GM19395 (cell line): ENCODE results near the gene TMEM198.

Source experiments
- ATAC-seq: cut with Tn5 transposase; IDR thresholded peaks from one replicate; pipeline ENCODE4 v1.9.1; 2021; ENCODE audit warnings: mild to moderate bottlenecking, moderate library complexity; ENCODE audit not compliant: unreplicated experiment

The TMEM198 gene

DNA sequence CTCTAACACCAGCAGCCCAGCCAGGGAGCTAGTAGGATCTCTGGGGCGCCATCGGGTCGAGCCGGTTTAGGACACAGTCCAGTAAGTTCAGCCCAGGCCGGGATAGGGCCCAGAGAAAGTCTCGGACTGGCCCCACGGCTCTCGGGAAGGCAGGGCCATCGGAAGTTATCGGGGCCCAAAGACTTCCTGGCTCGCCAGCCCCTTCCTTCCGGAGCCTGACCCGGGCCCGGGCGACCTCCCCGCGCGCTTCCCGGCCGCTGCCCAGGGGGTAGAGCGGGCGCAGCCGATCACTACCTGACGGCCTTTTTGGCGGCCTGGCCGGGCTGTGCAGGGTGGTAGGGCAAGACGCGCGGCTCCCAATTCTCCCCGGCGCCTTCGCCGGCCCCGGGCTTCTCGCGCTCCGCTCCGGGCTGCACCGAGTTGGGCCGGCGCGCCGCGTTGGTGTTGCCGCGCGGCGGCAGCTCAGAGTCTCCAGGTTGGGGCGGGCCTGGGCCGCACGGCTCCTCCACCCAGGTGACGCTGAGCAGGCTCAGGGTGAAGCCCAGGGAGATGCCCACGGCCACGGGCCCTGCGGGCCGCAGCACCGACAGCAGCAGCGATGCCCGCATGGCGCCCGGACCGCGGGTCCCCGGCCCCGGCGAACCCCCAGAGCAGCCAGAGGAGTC lies 765 bp upstream of the TMEM198 start:
- ATAC-seq, result peak; percentile 34

DNA sequence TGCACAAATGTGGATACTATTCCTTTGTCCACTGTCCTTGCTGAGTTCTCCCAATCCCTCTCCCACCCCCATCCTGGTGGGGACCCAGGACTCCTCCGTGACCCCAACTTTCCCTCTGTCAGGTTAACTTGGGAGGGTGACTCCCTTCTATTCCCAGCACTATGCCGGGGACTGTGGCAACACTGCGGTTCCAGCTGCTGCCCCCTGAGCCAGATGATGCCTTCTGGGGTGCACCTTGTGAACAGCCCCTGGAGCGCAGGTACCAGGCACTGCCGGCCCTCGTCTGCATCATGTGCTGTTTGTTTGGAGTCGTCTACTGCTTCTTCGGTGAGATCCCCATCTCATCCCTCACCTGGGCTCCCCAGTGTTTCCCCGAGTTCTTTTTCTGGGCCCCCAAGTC lies 739 bp downstream of the TMEM198 start:
- no peak for ATAC-seq

DNA sequence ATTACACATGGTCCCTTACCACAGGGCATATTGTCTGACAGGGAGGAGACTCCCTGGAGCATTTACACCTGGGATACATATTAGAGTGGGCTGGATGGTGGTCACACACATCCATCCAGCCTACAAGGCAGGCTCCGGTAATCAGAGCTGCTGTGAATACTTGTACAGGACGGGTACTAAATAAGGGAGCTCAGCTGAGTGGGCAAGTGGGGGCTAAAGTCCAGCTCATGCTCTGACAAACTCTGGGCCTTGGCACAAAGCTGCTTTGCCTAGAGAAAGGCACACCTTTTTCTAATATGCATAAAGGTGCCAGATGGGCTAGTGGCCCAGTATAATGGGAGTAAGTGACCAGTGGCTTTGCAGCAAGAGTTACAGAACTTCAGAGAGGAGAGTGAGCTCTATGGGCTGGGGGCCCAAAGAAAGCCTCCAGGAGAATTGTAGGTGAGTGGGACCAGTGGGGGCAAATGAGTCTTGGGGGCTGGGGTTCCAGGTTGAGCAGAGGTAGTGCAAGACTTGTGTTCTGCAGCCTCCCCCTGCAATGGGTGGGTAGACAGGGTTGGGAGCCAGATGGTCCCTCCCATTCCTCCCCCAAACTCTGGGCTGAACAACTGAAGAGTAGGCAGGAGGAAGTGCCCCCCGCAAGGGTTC lies 1.6 kb downstream of the TMEM198 start:
- ATAC-seq, result no peak

DNA sequence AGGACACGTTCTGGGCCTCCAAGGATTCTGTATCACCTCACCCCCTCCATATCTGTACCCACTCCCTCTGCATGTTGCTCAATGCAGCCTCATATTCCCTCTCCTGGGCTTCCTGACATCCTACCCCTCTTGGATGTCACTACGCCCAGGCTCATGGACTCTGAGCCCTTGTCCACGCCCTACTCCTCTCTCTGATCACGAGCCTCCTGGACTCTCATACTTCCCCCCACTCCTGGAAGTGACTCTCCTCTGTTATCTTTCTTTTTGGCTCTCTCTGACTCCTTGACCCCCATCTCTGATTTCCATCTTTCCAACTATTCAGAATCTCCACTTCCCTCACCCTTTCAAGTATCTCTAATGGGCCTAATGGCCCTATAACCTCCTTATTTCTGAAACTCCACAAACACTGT lies 2.1 kb downstream of the TMEM198 start:
- ATAC-seq, result no peak

DNA sequence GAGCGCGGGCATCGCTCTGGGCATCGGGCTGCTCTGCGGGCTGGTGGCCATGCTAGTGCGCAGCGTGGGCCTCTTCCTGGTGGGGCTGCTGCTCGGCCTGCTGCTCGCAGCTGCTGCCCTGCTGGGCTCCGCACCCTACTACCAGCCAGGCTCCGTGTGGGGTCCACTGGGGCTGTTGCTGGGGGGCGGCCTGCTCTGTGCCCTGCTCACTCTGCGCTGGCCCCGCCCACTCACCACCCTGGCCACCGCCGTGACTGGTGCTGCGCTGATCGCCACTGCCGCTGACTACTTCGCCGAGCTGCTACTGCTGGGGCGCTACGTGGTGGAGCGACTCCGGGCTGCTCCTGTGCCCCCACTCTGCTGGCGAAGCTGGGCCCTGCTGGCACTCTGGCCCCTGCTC lies 3.8 kb downstream of the TMEM198 start:
- no peak for ATAC-seq

DNA sequence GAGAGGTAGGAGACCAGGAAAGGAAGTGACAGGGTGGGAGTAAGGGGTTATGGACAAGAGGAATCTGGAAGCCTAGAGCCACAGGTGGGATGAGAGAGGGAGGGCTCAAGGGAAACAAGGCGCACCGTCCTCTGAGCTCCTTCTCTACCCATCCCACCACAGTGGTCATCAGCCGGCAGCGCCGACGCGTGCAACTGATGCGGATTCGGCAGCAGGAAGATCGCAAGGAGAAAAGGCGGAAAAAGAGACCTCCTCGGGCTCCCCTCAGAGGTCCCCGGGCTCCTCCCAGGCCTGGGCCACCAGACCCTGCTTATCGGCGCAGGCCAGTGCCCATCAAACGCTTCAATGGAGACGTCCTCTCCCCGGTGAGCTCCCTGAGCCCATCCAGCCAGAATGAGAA lies 5.2 kb downstream of the TMEM198 start:
- no peak for ATAC-seq

DNA sequence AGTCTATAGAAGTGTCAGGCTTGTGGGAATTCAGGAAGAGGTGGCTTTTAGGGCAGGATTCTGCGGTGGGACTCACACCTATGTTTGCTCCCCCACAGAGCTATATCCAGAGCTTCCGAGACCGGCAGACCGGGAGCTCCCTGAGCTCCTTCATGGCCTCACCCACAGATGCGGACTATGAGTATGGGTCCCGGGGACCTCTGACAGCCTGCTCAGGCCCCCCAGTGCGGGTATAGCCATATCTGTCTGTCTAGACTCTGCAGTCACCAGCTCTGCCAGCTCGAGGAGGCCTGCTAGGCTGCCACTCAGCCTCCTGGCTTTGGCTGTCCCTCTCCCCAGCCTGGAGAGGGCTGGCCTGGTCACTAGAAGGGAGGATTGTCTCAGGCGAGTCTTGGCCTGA lies 5.8 kb downstream of the TMEM198 start:
- ATAC-seq, result no peak

DNA sequence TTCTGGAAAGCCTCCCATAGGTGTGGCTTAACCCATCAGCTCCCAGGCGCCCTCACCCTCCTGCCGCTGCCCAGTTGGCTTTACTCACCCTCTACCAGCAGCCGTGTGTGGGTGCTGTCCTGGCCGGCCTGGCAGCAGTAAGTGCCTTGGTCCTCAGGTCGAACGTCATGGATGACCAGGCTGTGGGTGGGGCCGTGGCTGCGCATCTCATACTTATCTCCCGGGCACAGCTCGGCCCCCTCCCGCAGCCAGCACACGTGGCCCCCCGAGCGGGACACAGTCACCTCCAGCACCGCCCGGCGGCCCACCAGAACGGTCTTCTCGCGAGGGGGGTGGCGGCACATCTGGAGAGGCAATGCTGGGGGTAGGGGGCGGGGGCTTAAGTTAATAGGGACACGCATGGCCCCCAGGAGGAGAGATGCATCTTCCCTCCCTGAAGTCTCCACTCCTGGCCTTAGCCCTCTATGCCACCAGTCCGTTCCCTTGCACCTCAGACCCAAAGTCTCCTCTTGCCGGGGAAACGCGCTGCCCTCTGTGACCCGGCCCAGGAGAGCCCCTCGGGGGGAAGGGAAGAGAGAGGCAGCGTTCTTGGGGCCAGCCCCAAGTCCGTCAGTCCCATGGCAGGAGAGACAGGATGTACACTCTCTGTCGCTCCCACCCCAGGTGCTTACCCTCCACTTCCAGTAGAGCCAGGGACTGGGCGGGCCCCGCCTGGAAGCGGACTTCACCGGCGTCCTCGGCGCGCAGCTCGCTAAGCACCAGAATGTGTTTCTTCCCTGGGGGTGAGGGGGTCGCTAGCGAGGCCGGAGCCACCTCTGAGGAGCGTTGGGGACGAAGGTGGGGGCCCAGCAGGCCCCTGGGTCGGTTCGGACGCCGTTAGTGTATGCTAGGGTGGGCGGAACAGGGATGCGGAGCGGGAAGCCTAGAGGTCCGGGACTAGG lies 7.9 kb downstream of the TMEM198 start:
- ATAC-seq, result peak; percentile 23

DNA sequence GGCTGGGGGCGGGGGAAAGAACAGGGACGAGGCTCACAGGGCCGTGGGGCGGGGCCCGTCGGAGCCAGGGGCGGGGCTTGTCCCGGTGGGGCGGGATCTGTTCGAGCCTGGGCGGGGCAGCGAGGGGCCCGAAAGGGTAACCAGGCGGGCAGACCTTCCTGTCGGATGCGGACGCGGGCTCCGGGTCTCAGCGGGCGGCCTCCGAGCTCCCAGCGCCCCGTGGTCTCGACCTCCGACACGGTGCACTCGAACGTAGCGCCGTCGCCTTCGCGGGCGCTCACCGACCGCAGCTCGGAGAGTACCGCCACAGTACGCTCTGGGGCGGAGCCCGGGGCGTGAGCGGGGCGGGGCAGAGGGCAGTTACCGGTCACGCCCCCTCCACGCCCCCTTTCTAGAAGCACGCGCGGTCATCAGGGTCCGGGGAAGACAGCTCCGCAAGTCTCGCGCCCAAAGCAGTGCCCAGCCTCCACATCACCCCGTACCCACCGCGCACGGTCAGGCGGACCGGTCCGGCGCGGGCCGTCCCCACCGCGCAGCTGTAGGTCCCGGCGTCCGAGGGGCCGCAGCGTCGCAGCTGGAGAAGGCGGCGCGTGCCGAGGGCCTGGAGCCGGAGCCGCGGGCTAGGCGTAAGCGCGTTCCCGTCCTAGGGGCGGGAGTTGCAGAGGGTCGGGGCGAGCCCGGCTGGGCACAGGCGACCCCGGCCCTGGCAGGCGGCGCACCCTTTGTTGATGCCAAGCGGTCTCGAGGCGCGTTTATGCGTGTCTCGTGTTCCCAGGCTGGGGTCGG lies 8.7 kb downstream of the TMEM198 start:
- peak; percentile 92 for ATAC-seq

DNA sequence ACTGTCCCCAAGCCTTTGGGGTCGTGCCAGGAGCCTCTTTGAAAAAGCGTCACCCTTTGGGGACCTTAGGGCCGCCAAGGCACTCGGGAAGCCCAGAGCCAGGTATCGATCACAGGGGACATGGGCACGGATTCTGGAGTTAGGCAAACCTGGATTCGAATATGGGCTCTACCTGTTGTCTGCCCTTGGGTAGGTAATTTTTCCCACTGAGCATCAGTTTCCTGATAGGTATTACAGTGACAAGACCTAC lies 9.3 kb downstream of the TMEM198 start:
- no peak for ATAC-seq

DNA sequence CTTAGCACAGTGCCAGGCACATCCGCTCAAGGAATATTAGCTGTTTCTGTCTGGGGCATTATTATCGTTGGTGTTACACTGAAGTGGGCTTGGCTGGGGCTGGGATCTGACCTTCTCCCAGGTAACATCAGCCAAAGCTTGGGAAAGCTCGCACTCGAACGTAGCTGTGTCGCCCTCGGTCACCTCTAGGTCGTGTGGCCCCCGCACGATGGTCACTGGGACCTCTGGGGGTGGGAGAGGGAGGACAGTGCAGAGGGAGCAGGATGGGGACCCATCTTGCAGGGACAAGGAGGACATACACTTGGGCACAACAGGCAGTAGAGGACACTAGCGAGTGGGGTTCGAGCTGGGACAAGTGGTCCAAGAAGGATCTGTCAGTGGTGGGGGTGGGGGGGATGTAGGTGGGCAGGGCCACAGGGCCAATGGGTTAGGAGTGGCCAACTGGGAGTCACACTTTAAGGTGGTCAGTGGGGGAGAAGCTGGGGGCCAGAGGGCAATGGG lies 9.7 kb downstream of the TMEM198 start:
- ATAC-seq, result no peak

DNA sequence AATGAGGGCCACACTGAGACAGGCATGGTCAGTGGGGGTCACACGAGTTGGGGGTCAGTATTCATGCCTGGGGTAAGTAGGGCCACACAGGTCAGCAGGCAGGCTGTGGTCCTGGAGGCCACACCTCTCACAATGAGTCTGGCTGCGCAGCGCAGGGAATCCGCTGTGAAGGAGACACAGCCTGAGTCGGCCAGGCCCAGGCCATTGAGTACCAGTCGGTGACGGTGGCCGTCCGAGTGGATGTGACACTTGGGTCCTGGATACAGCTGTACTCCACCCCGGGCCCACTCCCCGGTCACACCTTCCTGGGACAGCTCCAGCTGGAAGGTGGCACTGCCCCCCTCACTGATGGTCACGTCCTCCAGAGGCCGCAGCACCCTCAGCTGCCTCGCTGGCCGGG lies 10.5 kb downstream of the TMEM198 start:
- ATAC-seq, result no peak

DNA sequence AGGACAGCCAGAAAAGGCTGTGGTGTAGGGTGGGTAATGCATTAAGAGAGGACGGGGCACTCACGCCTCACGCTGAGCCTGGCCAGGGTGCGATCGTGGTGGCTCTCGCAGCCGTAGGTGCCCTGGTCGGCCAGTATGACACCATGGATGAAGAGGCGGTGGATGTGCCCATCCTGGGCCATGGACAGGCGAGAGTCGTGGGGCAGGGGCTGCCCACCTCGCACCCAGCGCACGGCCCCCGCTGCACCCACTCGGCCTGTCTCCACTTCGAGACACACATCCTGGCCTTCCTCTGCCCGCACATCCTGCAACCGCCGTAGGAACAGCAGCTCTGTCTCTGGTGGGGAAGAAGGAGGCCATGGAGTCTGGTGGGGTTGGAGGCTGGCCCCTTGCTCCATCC lies 12.1 kb downstream of the TMEM198 start:
- no peak for ATAC-seq

DNA sequence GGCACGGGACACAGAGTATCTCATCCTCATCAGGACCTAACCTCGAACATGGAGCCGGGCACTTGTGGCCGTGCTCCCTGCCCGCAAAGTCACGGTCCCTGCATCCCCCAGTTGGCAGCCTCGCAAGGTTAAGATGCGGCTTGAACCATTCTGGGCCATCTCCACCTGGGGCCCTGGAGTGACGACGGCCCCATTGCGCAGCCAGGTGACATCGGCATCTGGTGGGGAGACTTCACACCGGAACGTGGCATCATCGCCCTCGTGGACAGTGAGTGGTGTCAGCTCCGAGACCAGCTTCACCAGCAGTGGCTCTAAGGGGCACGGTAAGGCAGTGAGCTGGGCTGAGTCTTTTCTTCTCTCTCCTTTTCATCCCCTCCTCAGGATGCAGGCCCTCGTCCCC lies 12.6 kb downstream of the TMEM198 start:
- ATAC-seq, result no peak

DNA sequence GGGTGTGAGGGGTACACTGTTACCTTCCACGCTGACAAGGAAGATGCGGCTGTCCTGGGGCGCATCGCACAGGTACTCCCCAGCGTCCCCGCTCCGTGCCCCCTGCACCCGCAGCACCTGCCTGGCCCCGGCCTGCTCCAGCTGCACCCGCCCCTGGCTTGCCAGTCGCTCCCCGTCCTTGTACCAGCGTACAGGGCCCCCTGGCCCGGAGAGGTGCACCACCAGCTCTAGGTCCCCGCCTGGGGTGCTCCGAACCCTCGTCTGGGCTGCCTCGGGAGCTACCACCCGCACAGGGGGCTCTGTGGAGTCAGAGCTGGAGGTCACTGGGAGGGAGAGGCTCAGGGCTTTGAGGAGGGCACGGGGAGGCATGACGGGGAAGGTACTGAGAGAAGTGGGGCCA lies 13.5 kb downstream of the TMEM198 start:
- no peak for ATAC-seq

DNA sequence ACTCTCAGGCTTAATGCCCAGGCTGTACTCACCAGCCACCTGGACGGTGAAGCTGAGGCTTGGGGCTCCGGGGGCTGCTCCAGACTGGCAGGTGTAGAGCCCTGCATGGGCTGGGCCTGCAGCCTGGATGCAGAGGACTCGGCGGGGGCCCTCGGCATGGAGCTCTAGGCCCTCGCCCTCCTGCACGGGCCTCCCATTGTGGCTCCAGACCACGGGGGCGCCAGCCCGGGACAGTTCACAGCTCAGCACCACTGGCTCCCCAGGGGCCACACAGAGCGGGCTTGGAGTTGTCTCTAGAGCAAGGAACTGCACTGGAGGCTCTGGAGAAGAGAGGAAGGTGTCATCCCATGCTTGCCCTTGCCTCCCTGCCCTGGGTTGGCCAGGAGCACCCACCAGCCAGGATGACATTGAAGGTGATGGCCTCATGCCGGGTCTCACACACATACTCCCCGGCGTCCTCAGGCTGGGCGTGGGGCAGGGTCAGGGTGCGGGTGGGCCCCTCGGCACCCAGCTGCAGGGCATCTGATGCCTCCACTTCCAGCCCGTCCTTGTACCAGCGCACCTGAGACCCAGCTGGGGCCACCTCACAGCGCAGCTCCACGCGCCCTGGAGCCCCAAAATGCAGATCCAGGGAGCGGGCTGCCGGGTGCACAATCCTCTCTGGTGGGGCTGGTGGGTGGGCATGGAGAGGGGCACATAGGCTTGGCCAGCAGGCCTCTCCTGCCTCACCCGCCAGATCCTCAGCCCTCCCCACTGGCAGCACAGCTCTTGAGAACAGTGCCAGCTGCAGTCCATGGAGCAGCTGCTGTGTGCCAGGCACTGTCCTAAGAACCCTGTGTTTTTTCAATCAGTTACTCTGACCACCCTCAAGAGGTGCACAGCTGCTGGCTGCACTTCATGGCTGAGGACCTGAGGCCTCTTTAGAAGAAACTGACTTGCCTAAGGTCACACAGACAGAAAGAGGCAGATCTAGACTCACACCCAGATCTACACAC lies 14.3 kb downstream of the TMEM198 start:
- ATAC-seq, result no peak

DNA sequence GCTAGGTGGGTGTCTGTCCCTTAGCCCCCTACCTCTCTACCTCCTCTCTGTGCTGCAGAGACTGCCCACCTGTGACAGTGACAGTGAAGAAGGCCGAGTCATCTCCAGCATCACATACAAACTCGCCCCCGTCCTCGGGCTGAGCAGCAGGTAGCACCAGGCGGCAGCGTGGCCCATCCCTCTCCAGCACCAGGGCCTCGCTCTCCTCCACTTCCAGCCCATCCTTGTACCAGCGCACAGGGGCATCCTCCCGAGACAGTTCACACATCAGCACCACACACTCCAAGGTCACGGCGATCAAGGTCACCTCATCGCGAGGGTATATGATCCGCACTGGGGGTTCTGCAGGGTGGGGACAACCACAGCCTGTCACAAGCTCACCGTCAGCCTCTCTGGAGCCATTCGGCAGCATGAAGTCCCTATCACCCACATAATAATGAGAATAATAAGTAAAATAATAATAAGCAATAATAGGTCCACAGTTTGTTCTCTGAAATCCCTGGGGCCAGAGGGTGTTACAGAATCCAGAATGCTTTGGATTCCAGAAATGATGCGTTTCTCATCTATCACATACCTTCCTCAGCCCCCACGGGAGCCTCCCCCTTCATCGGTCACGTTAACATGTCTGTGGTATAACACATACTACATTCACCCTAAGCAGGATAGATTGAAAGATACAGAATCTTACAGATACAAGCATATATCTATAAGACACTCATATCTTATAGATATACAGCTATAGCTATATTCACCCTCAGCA lies 15.5 kb downstream of the TMEM198 start:
- no peak for ATAC-seq

DNA sequence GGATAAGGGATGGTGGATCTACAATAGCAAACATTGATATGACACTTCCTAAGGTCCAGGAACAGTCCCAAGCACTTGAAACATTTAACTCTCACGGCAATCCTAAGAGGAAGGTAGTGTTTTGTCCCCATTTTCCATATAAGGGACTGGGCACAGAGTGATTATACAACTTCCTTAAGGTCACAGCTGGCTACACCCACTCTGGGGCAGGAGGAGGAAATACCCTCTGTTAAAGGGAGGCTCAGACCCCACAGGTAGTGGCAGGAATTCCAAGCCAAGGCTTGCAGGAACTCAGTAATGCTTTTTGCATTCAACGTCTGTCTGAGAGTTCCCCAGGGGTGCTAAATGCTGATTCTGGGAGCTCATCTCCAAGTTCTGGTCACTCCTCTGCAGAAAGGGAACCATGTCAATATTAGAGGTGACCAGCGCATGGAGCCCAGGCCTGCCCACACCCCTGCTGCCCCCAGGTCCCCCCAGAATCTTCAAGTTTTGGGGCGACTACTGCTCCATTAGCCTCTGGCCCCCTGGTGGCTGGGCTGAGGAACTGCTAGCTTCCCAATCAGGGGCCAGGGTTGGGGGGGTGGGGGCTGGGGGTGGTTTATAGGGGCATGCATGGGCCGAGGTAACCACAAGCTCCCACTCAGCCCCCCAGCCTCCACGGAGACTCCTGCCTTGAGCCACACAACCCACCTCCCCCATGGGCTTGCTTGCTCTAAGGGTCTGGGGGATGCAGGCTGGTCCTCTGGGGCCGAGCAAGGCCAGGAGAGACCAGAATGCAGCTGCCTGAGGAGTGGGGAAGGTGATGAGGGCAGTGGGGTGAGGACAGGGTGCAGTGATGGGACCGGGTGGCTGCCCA lies 16.4 kb downstream of the TMEM198 start:
- ATAC-seq, result no peak

DNA sequence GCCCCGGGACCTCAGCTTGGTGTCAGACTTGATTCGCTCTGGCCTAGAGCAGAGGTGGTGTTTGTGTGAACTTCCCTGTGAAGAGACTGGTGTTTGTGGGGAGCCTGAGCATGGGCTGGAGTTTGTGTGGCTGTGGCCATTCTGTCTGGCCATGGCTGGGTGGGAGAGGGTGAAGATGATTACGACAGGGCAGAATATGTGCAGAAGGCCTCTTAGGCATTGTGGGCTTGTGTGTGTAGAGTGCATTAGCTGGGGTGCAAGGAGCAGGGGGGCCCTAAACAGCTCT lies 17.0 kb downstream of the TMEM198 start:
- ATAC-seq, result no peak
